Astrocyte (in vitro differentiated cells and primary cell): ENCODE measurements around the gene SLC22A7. TPM values are rescaled to one million over a fixed set of nuclear protein-coding genes. Genes with fewer than 3 reads are reported as not detected.

Experiments
- DNase-seq: peaks from one replicate; pipeline ENCODE4 v3.0.0-alpha.2; 2010; ENCODE audit warnings: low read depth
- FAIRE-seq: peaks from 2 replicates; lab custom pipeline; 2011; peaks lifted over from hg19 to GRCh38; lab: Jason Lieb, UNC
- H2AFZ ChIP-seq: 2 replicates; pipeline ENCODE4 v1.6.0; 2012; ENCODE audit warnings: low read depth, low read length, inconsistent platforms
- H3K27ac ChIP-seq: 2 replicates; pipeline ENCODE4 v1.5.1; 2011; ENCODE audit warnings: low read depth, low read length, inconsistent platforms
- H3K27me3 ChIP-seq: 2 replicates; pipeline ENCODE4 v1.6.0; 2011; ENCODE audit warnings: low read length, inconsistent platforms; ENCODE audit not compliant: insufficient read depth
- H3K36me3 ChIP-seq: 2 replicates; pipeline ENCODE4 v1.5.1; 2011; ENCODE audit warnings: low read length, inconsistent platforms; ENCODE audit not compliant: insufficient read depth
- H3K4me1 ChIP-seq: 2 replicates; pipeline ENCODE4 v1.5.1; 2011; ENCODE audit warnings: low read length, inconsistent platforms; ENCODE audit not compliant: insufficient read depth
- H3K4me2 ChIP-seq: 2 replicates; pipeline ENCODE4 v1.6.0; 2012; ENCODE audit warnings: low read length, inconsistent platforms
- H3K4me3 ChIP-seq: 2 replicates; pipeline ENCODE4 v1.5.1; 2011; ENCODE audit warnings: low read depth, mild to moderate bottlenecking, low read length, inconsistent platforms; ENCODE audit not compliant: insufficient read depth
- H3K79me2 ChIP-seq: 2 replicates; pipeline ENCODE4 v1.6.0; 2012; ENCODE audit warnings: mild to moderate bottlenecking, low read length, inconsistent platforms; ENCODE audit not compliant: insufficient read depth
- H3K9ac ChIP-seq: 2 replicates; pipeline ENCODE4 v1.6.0; 2012; ENCODE audit warnings: mild to moderate bottlenecking, low read length, inconsistent platforms
- H3K9me3 ChIP-seq: 2 replicates; pipeline ENCODE4 v1.5.1; 2012; ENCODE audit warnings: low read depth, mild to moderate bottlenecking, low read length, inconsistent platforms; ENCODE audit not compliant: insufficient read depth
- H4K20me1 ChIP-seq: 2 replicates; pipeline ENCODE4 v1.6.0; 2012; ENCODE audit warnings: low read length, inconsistent platforms; ENCODE audit not compliant: insufficient read depth
- H3K27ac Mint-ChIP-seq: one replicate; pipeline ENCODE4 v1.8.0; 2021; ENCODE audit warnings: mild to moderate bottlenecking, mixed read lengths; ENCODE audit not compliant: unreplicated experiment
- H3K27me3 Mint-ChIP-seq: one replicate; pipeline ENCODE4 v1.8.0; 2021; ENCODE audit warnings: low read depth, mixed read lengths; ENCODE audit not compliant: unreplicated experiment
- H3K36me3 Mint-ChIP-seq: one replicate; pipeline ENCODE4 v1.8.0; 2021; ENCODE audit warnings: low read depth, mixed read lengths; ENCODE audit not compliant: unreplicated experiment
- H3K4me1 Mint-ChIP-seq: one replicate; pipeline ENCODE4 v1.8.0; 2021; ENCODE audit warnings: low read depth, mixed read lengths; ENCODE audit not compliant: unreplicated experiment
- H3K4me3 Mint-ChIP-seq: one replicate; pipeline ENCODE4 v1.8.0; 2021; ENCODE audit warnings: mild to moderate bottlenecking, moderate library complexity, mixed read lengths; ENCODE audit not compliant: unreplicated experiment
- H3K9me3 Mint-ChIP-seq: one replicate; pipeline ENCODE4 v1.8.0; 2021; ENCODE audit warnings: mild to moderate bottlenecking, mixed read lengths; ENCODE audit not compliant: unreplicated experiment
- EZH2 ChIP-seq: IDR thresholded peaks from 2 replicates; pipeline ENCODE4 v1.6.1; 2012; ENCODE audit warnings: mild to moderate bottlenecking, low read length, inconsistent platforms; ENCODE audit not compliant: insufficient read depth
- total RNA-seq: library from RNA; stranded (reverse); gene quantifications from 2 replicates; pipeline ENCODE4 v1.2.1, GENCODE V29; 2021
- TF ChIP-seq, protein P1 (sequence below): IDR thresholded peaks from 2 replicates; pipeline ENCODE4 v1.5.1; 2011; ENCODE audit warnings: low read depth, mild to moderate bottlenecking, inconsistent platforms, low read length, moderate library complexity; ENCODE audit not compliant: insufficient read depth

SLC22A7 gene
- total RNA-seq, 1 donor from 2014 or later: not detected

GRCh38 chr6:43269273-43270007 lies 28.6 kb upstream of the SLC22A7 start:
- Histone ChIP-seq H3K9me3 (no peaks in the 10 kb centered on the region), H3K27me3 (peaks cover 12% of the 10 kb centered on the region), H4K20me1 (no peaks in the 10 kb centered on the region), H3K4me2 (peak overlapping the region; percentile 70), H2AFZ (no peak overlapping the region), H3K4me1 (no peaks in the 10 kb centered on the region), H3K4me3 (no peak overlapping the region), H3K79me2 (no peaks in the 10 kb centered on the region), H3K27ac (no peak overlapping the region), H3K9ac (no peak overlapping the region), H3K36me3 (no peaks in the 10 kb centered on the region)
- H3K27me3 Mint-ChIP-seq: peaks cover 73% of the 10 kb centered on the region
- no peak overlapping the region for H3K27ac Mint-ChIP-seq
- no peak overlapping the region for H3K4me3 Mint-ChIP-seq
- TF ChIP-seq EZH2: no peak
- TF ChIP-seq, protein P1, sequence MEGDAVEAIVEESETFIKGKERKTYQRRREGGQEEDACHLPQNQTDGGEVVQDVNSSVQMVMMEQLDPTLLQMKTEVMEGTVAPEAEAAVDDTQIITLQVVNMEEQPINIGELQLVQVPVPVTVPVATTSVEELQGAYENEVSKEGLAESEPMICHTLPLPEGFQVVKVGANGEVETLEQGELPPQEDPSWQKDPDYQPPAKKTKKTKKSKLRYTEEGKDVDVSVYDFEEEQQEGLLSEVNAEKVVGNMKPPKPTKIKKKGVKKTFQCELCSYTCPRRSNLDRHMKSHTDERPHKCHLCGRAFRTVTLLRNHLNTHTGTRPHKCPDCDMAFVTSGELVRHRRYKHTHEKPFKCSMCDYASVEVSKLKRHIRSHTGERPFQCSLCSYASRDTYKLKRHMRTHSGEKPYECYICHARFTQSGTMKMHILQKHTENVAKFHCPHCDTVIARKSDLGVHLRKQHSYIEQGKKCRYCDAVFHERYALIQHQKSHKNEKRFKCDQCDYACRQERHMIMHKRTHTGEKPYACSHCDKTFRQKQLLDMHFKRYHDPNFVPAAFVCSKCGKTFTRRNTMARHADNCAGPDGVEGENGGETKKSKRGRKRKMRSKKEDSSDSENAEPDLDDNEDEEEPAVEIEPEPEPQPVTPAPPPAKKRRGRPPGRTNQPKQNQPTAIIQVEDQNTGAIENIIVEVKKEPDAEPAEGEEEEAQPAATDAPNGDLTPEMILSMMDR: no peak
- FAIRE-seq: no peak
- H3K36me3 Mint-ChIP-seq: no peaks in the 10 kb centered on the region
- H3K4me1 Mint-ChIP-seq: peaks cover 10% of the 10 kb centered on the region
- H3K9me3 Mint-ChIP-seq: no peaks in the 10 kb centered on the region
- DNase-seq: no peak

DNA sequence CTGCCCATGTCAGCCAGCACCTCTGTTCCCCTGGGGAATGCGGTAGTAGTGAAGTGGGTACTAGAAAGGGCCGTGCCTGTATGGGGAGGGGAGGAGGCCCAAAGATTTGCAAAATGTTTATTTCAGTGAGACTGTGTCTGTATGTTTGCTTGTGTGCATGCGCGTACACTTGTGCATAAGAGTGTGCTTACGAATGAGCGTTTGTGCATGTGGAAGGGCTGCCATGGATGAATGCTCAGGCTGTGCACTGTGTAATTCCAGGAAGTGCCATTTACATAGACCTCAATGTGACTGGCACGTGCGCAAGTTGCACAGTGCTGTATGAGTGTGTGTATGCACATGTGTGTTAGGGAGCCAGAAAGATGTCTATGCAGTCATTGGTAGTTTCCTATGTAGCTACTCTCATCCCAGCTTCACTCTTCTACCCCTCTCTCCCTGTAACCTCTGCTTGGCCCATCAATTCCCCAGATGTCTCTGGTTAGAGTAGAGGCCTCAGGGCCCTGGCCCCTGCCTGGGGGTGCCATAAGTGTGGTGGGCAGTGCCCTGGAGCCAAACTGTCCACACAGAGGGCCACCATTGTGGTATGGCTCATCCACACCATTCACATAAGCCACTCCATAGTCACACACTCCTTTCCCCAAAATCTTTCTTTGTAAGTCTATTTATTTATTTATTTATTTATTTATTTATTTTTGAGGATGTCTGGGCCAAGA lies 26.8 kb upstream of the SLC22A7 start:
- peaks cover 18% of the 10 kb centered on the region for H3K27me3 ChIP-seq
- no peaks in the 10 kb centered on the region for H3K4me1 ChIP-seq
- TF ChIP-seq EZH2: no peak
- TF ChIP-seq, protein P1: no peak
- H4K20me1 ChIP-seq: no peaks in the 10 kb centered on the region
- FAIRE-seq (no peak), DNase-seq (no peak)
- H3K79me2 ChIP-seq: no peaks in the 10 kb centered on the region
- H3K36me3 ChIP-seq: no peaks in the 10 kb centered on the region
- H3K4me2 ChIP-seq: no peak overlapping the region
- Mint-ChIP-seq H3K27ac (no peak overlapping the region), H3K4me1 (peaks cover 12% of the 10 kb centered on the region), H3K36me3 (no peaks in the 10 kb centered on the region), H3K27me3 (peaks cover 68% of the 10 kb centered on the region), H3K9me3 (no peaks in the 10 kb centered on the region), H3K4me3 (no peak overlapping the region)
- H3K9me3 ChIP-seq: no peaks in the 10 kb centered on the region
- no peak overlapping the region for H2AFZ ChIP-seq
- H3K9ac ChIP-seq: no peak overlapping the region
- no peak overlapping the region for H3K27ac ChIP-seq
- H3K4me3 ChIP-seq: no peak overlapping the region
